Caco-2 (cell line): ENCODE data around the gene DCAF4. TPM values are rescaled to one million over a fixed set of nuclear protein-coding genes. Genes with fewer than 3 reads are reported as not detected.

Source experiments
- BruUV-seq: library from RNA; stranded (reverse); fragments of 400-500 nt; replicated peaks from 2 replicates; lab custom pipeline; 2021; lab: Mats Ljungman, UMichigan
- CTCF ChIA-PET: fragments of 300-600 bp; sonication (Branson Sonifier 250); formaldehyde crosslinking; loops from one replicate; lab custom pipeline; 2022; ENCODE audit warnings: antibody characterized with exemption; lab: Charles Lee
- POLR2A ChIA-PET: fragments of 300-600 bp; sonication (Branson Sonifier 250); formaldehyde crosslinking; loops from one replicate; lab custom pipeline; 2022; ENCODE audit warnings: antibody characterized with exemption; lab: Charles Lee
- DNase-seq, 2 experiments: peaks; one replicate each; pipeline versions ENCODE4 v3.0.0 to v3.0.0-alpha.2; 2020 to 2022
- H3K27me3 ChIP-seq: replicated peaks from 2 replicates; pipeline ENCODE4 v1.6.0; 2011; ENCODE audit warnings: low read length; ENCODE audit not compliant: control insufficient read depth, insufficient read depth
- H3K36me3 ChIP-seq: 2 replicates; pipeline ENCODE4 v1.5.1; 2011; ENCODE audit warnings: low read length; ENCODE audit not compliant: control insufficient read depth, insufficient read depth
- H3K4me1 ChIP-seq: fragments of 250-450 bp; sonication (Bioruptor Pico); 2 replicates; pipeline ENCODE4 v1.5.1; 2020; ENCODE audit warnings: mild to moderate bottlenecking
- H3K4me3 ChIP-seq: 2 replicates; pipeline ENCODE4 v1.5.1; 2011; ENCODE audit warnings: low read depth, mild to moderate bottlenecking, control low read depth, low read length
- H3K9me3 ChIP-seq: fragments of 250-450 bp; sonication (Bioruptor Pico); 2 replicates; pipeline ENCODE4 v1.5.1; 2020; ENCODE audit warnings: mild to moderate bottlenecking, moderate library complexity
- H3K27ac Mint-ChIP-seq: one replicate; pipeline ENCODE4 v1.8.0; 2022; ENCODE audit warnings: mixed read lengths; ENCODE audit not compliant: unreplicated experiment
- H3K27me3 Mint-ChIP-seq: one replicate; pipeline ENCODE4 v1.8.0; 2022; ENCODE audit warnings: mixed read lengths; ENCODE audit not compliant: insufficient read depth, unreplicated experiment
- H3K36me3 Mint-ChIP-seq: one replicate; pipeline ENCODE4 v1.8.0; 2022; ENCODE audit warnings: mild to moderate bottlenecking, mixed read lengths; ENCODE audit not compliant: insufficient read depth, unreplicated experiment
- H3K4me1 Mint-ChIP-seq: one replicate; pipeline ENCODE4 v1.8.0; 2022; ENCODE audit warnings: low read depth, mixed read lengths; ENCODE audit not compliant: unreplicated experiment
- H3K4me3 Mint-ChIP-seq: one replicate; pipeline ENCODE4 v1.8.0; 2022; ENCODE audit warnings: mild to moderate bottlenecking, moderate library complexity, mixed read lengths; ENCODE audit not compliant: unreplicated experiment
- H3K9me3 Mint-ChIP-seq: one replicate; pipeline ENCODE4 v1.8.0; 2022; ENCODE audit warnings: mixed read lengths; ENCODE audit not compliant: unreplicated experiment
- CTCF ChIP-seq, 2 experiments: fragments of 200-600 bp in 1 of 2; IDR thresholded peaks; 1 replicate in 1 of 2; 2 replicates in 1 of 2; pipeline versions ENCODE4 v1.5.1 to v1.8.0; 2011 to 2022; ENCODE audit warnings: antibody characterized with exemption in 1 of 2, control low read depth in 1 of 2, inconsistent platforms in 1 of 2, low read depth in 1 of 2, low read length in 1 of 2, mild to moderate bottlenecking in 1 of 2, moderate library complexity in 1 of 2; ENCODE audit not compliant: insufficient read depth in 1 of 2, severe bottlenecking in 1 of 2, unreplicated experiment in 1 of 2
- intact Hi-C: fragments of 100-400 bp; cut with micrococcal nuclease; formaldehyde crosslinking; loops from one replicate; pipeline ENCODE4 v1.10.0; 2022; ENCODE audit not compliant: unreplicated experiment
- total RNA-seq: library from RNA; stranded (reverse); gene quantifications from 2 replicates; pipeline ENCODE4 v1.2.3, GENCODE V29; 2022

DCAF4 gene
- total RNA-seq, 1 experiment from 2014 or later, result 21.1 TPM

- peaks cover 19% of the 10 kb centered on the region for H3K27me3 Mint-ChIP-seq
- H3K4me3 Mint-ChIP-seq, result no peak overlapping the region
- TF ChIP-seq CTCF (IDR thresholded peaks at IDR 0.05; ENCODE audit: insufficient read depth in 1 of 2, low read depth in 1 of 2, low read length in 1 of 2, severe bottlenecking in 1 of 2, unreplicated experiment in 1 of 2), result no peak
- no peak overlapping the region for H3K27ac Mint-ChIP-seq
- H3K36me3 Mint-ChIP-seq, result no peaks in the 10 kb centered on the region
- H3K4me1 ChIP-seq, result no peaks in the 10 kb centered on the region
- H3K4me3 ChIP-seq, result no peak overlapping the region
- ChIA-PET POLR2A (no interaction called here), CTCF (no interaction called here)
- H3K9me3 Mint-ChIP-seq, result no peaks in the 10 kb centered on the region
- no TSS peak for BruUV-seq
- no peaks in the 10 kb centered on the region for H3K27me3 ChIP-seq
- no peaks in the 10 kb centered on the region for H3K4me1 Mint-ChIP-seq
- intact Hi-C loops, result no loop called here
- no peak for DNase-seq
- no peaks in the 10 kb centered on the region for H3K9me3 ChIP-seq
- H3K36me3 ChIP-seq, result no peaks in the 10 kb centered on the region
These were observed 12.5 kb upstream of the DCAF4 start for GRCh38 chr14:72913809-72914208.

- Histone ChIP-seq H3K36me3 (no peaks in the 10 kb centered on the region), H3K4me3 (no peak overlapping the region), H3K27me3 (no peaks in the 10 kb centered on the region), H3K9me3 (no peaks in the 10 kb centered on the region), H3K4me1 (no peaks in the 10 kb centered on the region)
- no peak for TF ChIP-seq CTCF (IDR thresholded peaks at IDR 0.05; ENCODE audit: insufficient read depth in 1 of 2, low read depth in 1 of 2, low read length in 1 of 2, severe bottlenecking in 1 of 2, unreplicated experiment in 1 of 2)
- DNase-seq, result no peak
- Mint-ChIP-seq H3K27me3 (peaks cover 26% of the 10 kb centered on the region), H3K9me3 (no peaks in the 10 kb centered on the region), H3K27ac (no peak overlapping the region), H3K4me3 (no peak overlapping the region), H3K36me3 (no peaks in the 10 kb centered on the region), H3K4me1 (no peaks in the 10 kb centered on the region)
- ChIA-PET CTCF (no interaction called here), POLR2A (no interaction called here)
- intact Hi-C loops, result no loop called here
- no TSS peak for BruUV-seq
These were observed 10.1 kb upstream of the DCAF4 start for GRCh38 chr14:72916174-72916573.

- no peaks in the 10 kb centered on the region for H3K27me3 ChIP-seq
- no peak for TF ChIP-seq CTCF (IDR thresholded peaks at IDR 0.05; ENCODE audit: insufficient read depth in 1 of 2, low read depth in 1 of 2, low read length in 1 of 2, severe bottlenecking in 1 of 2, unreplicated experiment in 1 of 2)
- ChIA-PET POLR2A (no interaction called here), CTCF (interaction anchor here (1.3 kb wide), 1 partner anchor 12 kb away, joined by 4 read pairs; no protein-coding TSS in a partner anchor)
- H3K4me1 Mint-ChIP-seq, result no peaks in the 10 kb centered on the region
- no TSS peak for BruUV-seq
- DNase-seq, result no peak
- no peaks in the 10 kb centered on the region for H3K4me1 ChIP-seq
- H3K9me3 Mint-ChIP-seq, result no peaks in the 10 kb centered on the region
- no peaks in the 10 kb centered on the region for H3K36me3 ChIP-seq
- no peaks in the 10 kb centered on the region for H3K9me3 ChIP-seq
- no peak overlapping the region for H3K4me3 ChIP-seq
- H3K27ac Mint-ChIP-seq, result no peak overlapping the region
- intact Hi-C loops, result no loop called here
- H3K36me3 Mint-ChIP-seq, result no peaks in the 10 kb centered on the region
- peaks cover 26% of the 10 kb centered on the region for H3K27me3 Mint-ChIP-seq
- no peak overlapping the region for H3K4me3 Mint-ChIP-seq
These were observed 9.0 kb upstream of the DCAF4 start for GRCh38 chr14:72917094-72917802.
